Stomach (tissue), 4 donors: Measurements from ENCODE around the gene EHBP1L1.

ENCODE experiments used
- CTCF ChIP-seq, 7 experiments: fragments of 450-650 bp in 4 of 7; fragments of 200-600 bp in 3 of 7; sonication (generic) in 3 of 7; IDR thresholded peaks; one replicate each; pipeline ENCODE4 v1.5.1; 2016 to 2019; ENCODE audit warnings: antibody characterized with exemption in 7 of 7, control low read depth in 2 of 7, mild to moderate bottlenecking in 1 of 7
- POLR2A ChIP-seq, 4 donors: fragments of 450-650 bp; IDR thresholded peaks; one replicate each; pipeline ENCODE4 v1.6.1; 2016; ENCODE audit warnings: antibody characterized with exemption in 4 of 4, control low read depth in 2 of 4, mild to moderate bottlenecking in 1 of 4, moderate library complexity in 1 of 4

GRCh38 chr11:65636108-65637031, 60.5 kb downstream of the EHBP1L1 start:
- no peak for TF ChIP-seq CTCF (IDR thresholded peaks at IDR 0.05)
- no peak for TF ChIP-seq POLR2A (IDR thresholded peaks at IDR 0.05)
